GM19455 (cell line): Measurements from ENCODE around the gene PPM1J.

Experiments
- ATAC-seq: cut with Tn5 transposase; IDR thresholded peaks from one replicate; pipeline ENCODE4 v1.9.1; 2021; ENCODE audit not compliant: unreplicated experiment

PPM1J gene

DNA sequence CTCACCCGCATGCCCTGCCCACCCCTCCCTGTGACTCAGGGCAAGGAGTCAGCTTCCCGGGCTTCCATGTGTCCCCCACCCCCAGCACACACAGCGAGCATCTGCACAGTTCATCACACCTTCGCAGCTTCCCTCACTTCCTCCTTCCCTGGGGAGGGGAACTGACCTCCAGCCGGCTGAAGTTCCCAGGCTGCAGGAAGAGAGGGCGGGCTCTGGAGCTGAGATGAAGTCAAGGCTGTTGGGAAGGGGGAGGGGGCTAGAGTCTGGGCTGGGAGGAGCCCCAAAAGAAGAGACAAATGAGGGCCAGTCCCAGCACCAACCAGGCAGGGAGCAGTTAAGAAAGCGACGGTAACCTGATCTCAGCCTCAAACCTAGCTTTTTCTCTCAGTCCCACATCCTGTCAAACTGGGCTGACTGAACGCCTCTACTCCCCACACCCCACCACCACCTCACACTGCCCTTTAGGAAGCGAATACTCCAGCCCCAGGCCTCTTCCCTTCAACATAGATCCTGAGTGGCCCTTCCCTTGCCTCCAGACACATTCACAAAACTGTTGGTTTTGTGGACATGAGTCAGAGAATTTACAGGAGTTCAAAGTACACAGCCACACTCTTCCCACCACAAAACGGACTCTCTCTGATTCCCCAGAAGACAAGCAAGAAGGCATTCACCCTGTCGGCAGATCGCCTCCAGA, 10.1 kb downstream of the PPM1J start:
- peak; percentile 53 for ATAC-seq

DNA sequence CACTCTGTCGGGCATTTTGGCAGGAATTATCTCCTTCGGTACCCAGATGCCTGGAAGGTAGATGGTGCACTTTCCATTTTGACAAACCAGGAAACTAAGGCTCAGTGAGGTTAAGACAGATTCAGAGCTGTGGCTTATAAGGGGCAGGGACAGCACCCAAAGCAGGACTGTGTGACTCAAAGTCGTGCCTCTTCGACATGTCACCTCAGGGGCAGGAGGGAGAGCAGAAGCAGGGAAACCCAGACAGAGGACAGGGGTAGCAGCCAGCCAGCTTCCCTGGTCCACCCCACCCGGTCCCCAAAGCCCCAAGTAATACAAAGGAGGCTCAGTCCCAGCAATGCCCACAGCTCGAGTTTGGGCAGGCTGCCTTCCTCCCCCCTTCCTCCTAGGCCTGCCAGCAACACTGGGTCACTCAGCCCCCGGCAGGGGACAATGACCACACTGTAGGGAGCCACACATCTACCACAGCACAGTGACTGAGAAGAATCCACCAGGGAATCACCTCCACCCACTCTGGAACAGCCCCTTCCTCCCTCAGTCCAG, 10.7 kb downstream of the PPM1J start:
- no peak for ATAC-seq

DNA sequence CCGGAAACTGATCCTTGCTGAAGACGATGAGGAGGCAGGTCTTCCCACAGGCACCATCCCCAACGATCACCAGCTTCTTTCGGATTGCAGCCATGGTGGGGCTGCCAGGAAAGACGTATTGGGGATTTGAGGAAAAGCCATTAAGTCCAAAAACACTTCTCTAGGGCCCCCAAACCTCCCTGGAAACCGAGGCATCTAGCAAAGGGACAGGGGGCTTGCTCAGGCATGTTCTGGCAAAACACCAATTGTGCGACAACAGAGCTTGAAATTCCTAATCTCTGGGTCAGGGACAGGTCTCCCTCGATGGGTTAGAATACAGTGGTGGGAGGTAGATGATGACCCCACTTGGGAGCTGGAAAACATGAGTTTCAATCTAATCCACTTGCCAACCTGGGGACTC, 11.4 kb downstream of the PPM1J start:
- ATAC-seq, result no peak

DNA sequence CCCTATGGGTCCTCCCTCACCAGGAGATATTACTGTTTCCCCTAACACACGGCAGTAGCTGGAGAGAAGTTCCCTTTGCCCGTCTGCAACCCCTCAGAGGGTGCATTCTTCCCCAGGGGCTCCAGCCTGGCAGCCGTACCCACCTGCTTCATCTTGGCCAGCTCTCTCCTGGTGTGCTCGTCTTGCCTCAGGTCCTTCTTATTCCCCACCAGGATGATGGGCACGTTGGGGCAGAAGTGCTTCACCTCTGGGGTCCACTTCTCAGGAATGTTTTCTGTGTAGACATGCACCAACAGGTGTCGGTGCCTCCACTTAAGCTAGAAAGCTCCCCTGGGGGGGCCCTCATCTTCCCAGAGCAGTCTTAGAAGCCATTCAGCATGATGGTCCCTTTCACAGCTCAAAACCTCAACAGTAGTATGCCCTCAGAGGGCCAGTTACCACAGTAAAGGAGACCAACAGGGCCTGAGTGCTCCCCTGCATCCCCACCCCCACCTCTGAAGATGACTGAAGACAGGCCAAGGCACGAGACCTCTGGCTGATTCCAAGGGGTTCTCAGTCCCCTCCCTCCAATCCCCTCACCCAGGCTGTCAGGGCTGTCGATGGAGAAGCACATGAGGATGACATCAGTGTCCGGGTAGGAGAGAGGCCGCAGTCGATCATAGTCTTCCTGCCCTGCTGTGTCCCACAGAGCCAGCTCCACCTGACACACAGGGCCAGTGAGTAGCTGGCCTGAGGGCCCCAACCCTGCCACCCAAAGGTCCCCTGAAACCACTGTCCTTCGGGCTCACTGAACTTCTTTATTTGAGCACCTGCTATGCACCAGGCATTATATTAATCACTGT, 12.5 kb downstream of the PPM1J start:
- no peak for ATAC-seq

DNA sequence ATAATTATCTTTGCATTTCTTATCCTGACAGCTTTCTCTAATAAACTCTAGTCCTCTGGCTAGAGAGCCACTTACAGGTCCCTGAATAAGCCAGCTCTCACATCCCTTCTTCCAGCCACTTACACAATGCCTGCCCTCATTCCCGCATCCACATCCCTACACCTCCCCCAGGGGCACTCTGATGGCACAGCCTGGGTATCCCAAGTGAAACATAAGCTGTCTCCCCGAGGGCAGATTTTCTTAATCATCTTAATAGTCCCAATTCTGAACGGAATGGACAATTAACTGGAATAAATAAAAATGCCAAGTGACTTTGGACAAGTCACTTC, 13.1 kb downstream of the PPM1J start:
- ATAC-seq, result no peak

DNA sequence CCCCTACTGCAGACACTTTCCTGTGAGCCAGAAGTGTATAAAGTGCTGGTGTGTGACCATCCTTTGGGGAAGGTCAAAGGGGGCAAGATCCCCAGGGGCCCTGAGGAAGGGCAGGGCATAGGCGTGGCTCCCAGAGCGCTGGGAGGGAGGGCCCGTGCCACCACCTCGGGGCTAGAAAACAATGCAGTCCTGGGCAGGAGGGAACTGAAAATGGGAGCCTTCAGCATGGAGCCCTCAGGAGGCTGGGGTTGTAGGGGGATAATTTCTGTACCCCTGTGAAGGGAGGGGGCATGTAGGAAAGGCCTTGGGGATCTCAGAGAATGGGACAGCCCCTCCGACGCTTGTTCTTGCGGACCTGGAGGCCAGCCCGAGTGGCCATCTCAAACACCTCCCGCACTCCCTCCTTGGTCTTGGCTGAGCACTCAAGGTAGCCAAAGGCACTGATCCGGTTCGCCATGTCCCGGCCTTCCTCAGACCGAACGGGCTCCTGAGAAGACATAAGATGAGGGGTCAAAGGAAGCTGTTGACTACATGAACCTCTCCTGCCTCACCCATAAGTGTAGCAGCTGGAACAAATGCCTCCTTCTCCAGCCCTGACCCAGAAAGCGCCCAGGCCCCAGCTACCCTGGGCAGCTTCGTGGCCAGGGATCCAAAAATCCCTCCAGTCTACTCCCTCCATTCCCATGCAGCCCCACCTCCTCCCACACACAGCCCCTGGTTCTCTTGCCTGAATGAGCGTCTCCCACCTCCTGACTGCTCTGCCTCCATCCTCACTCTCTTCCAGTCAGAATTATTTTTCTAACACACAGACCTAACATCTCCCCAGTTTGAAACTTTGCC, 13.7 kb downstream of the PPM1J start:
- no peak for ATAC-seq

DNA sequence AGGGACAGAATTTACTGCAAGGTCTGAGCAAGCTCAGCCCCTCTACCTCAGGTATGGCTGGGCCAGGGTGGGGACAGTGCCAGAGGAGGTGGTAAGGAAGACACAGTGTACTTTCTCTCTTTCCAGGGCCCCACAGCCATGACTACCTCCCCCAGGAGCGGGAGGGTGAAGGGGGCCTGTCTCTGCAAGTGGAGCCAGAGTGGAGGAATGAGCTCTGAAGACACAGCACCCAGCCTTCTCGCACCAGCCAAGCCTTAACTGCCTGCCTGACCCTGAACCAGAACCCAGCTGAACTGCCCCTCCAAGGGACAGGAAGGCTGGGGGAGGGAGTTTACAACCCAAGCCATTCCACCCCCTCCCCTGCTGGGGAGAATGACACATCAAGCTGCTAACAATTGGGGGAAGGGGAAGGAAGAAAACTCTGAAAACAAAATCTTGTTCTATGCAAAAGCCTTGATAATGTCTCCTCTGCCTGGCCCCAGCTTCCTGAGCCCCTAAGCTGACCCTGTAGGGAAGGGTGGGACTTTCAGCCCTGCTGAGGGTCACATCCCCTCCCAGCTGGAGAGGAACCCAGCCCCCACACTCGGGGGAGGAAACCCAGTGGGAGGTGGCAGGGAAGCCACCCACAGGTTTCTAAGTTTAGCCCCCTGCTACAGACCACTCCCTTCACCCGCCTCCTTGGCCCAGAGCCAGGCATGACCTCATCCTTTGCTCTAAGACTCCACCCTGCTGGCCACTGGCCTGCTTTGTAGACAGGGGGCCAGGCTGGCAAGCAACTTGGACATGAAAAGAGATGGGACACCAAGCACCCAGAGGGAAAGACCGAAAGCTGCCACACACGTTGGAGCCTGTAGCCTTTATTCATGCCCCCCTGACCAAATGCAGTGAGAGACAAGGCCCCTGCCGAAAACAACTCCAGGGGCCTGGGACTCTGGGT, 14.6 kb downstream of the PPM1J start:
- ATAC-seq, result no peak

DNA sequence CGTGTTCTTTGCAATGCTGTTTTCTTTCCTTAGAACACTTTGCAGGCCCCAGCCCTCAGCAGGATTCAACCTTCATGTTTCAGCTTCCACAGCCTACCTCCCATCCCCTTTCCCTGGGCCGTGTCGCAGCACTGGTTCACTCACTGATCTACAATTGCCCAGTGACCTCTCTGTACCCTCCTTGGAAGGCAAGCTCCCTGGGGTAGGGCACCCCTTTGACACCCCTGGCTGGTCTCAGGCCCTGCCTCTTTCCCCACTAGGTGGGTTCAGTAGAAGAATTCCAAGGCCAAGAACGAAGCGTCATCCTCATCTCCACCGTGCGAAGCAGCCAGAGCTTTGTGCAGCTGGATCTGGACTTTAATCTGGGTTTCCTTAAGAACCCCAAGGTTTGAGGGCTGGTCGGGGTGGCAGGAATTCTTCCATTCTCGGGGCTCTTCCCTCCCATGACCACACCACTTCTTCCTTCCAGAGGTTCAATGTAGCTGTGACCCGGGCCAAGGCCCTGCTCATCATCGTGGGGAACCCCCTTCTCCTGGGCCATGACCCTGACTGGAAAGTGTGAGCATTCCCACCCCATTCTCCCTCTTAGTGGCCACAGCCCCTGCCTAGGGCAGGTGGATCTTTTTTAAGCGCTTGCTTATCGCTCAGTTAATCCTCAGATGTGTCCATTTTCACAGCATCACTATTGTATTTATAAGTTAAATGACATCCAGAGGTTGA, 15.5 kb downstream of the PPM1J start:
- ATAC-seq, result no peak

DNA sequence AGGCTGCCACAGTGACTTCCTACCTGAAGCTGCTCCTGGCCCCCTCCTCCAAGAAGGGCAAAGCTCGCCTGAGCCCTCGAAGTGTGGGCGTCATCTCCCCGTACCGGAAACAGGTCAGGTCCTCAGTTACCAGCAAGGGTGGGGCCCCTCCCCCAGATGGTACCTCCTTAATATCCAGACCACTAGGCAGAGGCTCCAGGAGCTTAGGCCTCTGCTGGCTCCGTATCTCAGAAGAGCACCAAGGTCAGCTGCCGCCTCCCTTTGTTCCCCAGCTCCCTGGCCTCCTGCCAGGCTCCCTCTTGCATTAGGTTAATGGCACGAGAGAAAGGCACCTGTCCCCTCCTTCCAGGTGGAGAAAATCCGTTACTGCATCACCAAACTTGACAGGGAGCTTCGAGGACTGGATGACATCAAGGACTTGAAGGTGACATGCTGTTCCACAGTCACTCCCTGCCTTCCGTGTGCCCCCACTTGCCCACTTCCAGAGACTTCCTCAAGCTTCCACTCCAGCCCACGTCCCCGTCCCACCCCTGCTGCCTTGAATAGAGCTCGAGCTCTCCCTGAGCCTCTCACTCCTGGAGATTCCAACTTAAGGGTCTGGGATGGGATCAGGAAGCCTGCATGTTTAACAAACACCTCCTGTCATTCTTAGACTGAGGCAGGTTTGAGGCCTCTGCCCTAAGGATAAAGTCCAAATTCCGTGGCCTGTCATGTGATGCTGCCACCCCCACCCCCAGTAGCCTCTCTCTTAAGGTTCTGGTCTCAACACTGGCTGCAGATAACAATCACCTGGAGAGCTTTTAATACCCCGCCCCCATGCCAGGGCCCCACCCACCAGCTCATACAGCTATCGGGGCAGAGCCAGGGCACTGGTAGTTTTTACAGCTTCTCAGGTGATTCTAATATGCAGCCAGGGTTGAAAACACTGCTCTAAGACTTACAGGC, 16.5 kb downstream of the PPM1J start:
- no peak for ATAC-seq

DNA sequence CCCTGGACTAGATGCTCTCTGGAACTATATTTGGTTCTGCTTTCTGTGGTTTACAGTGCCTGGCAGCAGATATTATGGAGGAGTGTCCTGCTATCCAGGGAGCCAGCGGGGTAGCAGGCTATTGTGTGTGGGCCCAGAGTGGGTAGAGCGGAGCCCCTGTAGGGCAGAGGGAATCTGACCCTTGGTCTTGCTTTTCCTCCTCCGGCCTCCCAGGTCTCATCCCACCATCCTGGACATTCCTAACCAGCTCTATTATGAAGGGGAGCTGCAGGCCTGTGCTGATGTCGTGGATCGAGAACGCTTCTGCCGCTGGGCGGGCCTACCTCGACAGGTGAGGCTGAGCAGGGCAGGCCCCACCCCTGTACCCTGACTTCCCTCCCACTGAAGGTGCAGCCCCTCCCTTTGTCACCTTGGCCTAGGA, 17.3 kb downstream of the PPM1J start:
- no peak for ATAC-seq

DNA sequence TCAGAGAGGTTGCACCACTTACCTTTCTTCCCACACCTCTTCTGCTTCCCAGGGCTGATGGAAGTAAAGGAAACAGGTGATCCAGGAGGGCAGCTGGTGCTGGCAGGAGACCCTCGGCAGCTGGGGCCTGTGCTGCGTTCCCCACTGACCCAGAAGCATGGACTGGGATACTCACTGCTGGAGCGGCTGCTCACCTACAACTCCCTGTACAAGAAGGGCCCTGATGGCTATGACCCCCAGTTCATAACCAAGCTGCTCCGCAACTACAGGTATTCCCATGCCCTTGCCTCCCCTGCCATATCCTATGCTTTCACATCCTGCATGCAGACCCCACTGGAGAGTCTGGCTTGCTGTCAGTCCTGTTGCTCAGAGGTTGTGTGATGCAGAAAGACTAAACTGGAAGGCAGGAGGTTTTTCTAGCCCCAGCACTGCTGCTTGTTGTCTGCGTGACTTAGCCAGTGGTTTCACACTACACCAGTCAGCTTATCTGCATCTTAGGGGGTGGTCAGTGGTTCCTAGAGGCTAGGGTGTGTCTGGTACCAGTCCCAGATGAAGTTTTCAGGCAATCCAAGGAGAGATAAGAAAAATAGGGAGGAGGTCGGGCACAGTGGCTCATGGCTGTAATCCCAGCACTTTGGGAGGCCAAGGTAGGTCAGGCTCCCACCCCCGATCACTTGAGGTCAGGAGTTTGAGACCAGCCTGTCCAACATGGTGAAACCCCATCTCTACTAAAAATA, 18.4 kb downstream of the PPM1J start:
- no peak for ATAC-seq

DNA sequence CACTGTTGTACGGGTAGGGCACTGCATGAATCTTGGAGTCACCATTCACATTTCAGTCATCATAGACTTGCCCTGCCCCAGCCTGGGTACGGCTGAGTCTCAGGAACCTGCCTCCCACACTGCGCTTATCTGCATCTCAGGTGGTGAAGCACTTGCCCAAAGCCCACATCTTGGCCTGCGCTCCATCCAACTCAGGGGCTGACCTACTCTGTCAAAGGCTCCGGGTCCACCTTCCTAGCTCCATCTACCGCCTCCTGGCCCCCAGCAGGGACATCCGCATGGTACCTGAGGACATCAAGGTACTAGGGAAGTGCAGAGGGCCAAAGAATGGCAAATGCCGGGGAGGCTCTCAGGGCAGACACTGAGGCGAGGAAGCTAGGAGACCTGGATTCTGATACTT, 19.9 kb downstream of the PPM1J start:
- no peak for ATAC-seq

DNA sequence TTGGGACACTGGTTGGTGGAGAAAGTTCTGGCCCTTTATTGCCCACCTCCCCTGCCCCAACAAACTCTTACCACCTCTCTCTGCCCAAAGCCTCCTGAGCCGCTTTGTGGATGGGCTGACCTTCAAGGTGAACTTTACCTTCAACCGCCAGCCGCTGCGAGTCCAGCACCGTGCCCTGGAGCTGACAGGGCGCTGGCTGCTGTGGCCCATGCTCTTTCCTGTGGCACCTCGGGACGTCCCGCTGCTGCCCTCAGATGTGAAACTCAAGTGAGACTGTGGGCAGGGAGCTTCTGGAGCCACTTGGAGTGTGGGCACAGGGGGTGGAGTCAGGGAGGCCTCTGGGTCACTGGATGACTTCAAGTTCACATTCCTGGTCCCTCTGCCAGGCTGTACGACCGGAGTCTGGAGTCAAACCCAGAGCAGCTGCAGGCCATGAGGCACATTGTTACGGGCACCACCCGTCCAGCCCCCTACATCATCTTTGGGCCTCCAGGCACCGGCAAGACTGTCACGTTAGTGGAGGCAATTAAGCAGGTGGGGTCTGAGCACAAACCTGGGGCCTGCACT, 20.7 kb downstream of the PPM1J start:
- ATAC-seq, result no peak

DNA sequence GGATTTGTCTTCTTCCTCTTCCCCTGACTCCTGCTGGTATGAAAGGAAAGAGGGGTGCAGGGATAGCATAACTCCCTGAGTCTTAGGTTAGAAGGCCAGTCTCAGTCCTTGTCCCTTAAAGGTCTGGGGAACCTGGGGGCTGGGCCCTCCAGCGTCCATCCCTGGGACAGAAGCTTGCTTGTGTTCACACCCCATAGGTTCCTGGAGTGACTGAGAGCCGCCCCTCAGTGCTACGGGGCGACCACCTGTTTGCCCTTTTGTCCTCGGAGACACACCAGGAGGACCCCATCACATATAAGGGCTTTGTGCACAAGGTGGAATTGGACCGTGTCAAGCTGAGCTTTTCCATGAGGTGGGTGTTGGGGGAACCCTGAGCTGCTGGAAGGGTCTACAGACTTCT, 21.3 kb downstream of the PPM1J start:
- no peak for ATAC-seq

DNA sequence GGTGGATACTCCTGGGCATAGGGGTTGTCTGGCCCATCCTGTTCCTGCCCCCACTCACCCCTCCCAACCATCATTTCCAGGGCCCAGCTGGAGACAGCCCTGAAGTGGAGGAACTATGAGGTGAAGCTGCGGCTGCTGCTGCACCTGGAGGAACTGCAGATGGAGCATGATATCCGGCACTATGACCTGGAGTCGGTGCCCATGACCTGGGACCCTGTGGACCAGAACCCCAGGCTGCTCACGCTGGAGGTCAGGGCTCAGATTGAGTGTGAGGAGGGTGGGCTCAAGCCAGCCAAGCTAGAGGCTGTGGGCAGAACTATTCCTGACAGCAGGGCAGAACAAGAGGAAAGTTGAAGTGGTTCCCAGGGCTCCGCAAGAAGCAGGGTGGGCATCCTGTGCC, 22.5 kb downstream of the PPM1J start:
- ATAC-seq, result no peak

DNA sequence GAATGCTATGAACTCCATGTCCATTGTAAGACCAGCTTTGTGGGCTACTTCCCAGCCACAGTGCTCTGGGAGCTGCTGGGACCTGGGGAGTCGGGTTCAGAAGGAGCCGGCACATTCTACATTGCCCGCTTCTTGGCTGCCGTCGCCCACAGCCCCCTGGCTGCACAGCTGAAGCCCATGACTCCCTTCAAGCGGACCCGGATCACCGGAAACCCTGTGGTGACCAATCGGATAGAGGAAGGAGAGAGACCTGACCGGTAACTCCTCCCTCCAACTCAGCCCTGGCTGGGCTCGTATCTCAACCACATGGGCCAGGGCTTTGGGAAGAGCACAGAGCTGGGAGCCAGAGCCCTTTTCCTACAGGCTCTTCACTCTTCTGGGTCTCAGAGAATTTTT, 25.3 kb downstream of the PPM1J start:
- ATAC-seq, result no peak

DNA sequence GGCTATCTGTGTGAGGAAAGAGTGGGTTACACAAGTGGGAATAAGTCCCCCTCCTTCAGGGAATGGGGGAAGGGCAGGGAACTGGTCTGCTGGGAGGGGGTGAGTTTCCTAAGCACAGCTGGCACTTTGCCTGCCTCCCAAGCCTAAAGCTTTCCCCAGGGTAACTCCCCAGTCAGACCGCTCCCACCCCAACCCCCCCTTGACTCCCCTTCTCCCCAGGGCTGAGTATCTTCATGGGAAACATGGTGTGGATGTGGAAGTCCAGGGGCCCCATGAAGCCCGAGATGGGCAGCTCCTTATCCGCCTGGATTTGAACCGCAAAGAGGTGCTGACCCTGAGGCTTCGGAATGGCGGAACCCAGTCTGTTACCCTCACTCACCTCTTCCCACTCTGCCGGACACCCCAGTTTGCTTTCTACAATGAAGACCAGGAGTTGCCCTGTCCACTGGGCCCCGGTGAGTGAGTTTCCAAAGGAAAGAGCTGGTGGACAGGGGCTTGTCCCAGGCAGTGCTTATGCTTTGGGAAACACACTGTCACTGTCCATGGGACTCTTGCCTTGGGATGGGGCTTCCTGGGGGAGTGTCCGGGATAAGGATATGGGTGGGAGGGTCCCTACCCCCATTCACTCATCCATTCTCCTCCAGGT, 25.8 kb downstream of the PPM1J start:
- no peak for ATAC-seq
